ENCODE data around the gene LEMD3.
A peak's percentile ranks its signal among the peaks of the same experiment; 100 is the strongest.

Gene LEMD3

DNA sequence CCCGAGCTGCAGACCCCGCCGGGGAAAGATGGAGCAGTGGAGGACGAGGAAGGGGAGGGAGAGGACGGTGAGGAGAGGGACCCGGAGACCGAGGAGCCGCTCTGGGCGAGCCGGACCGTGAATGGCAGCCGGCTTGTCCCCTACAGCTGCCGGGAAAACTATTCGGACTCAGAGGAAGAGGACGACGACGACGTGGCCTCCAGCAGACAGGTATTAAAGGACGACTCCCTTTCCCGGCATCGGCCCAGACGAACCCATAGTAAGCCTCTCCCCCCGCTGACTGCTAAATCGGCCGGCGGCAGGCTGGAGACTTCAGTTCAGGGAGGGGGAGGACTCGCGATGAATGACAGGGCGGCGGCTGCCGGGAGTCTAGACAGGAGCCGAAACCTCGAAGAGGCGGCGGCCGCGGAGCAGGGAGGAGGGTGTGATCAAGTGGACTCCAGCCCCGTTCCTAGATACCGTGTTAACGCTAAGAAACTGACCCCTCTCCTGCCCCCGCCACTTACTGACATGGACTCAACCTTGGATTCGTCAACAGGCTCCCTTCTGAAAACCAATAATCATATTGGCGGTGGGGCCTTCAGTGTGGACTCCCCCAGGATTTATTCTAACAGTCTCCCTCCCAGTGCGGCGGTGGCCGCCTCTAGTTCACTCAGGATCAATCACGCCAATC lies 962 bp downstream of the LEMD3 start:
- DNase-seq: peak; percentile 69 to 80 (median 77)

- no peak for DNase-seq
These were observed 1.7 kb downstream of the LEMD3 start for GRCh38 chr12:65171073-65171472.

- peak in 1 of 3 experiments; percentile 36 for DNase-seq
These were observed 2.5 kb downstream of the LEMD3 start for GRCh38 chr12:65171870-65172269.

DNA sequence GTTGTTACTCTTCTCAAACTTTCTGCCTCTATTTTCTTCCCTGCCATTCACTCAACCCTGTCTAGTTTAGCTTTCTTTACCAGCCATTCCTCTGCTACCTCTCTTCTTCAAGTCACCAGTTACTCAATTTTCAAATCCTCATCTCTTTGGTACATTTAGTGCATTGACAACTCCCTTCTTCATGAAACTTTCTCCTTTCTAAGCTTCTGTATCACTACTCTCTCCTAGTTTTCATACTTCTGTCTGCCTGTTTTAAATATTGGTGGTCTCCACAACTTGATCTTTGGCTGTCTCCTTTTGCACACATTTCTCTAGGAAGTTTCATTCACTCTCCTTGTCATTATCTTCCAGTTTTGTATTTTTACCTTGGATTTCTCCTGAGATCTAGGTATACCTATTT lies 6.0 kb downstream of the LEMD3 start:
- no peak for DNase-seq

GRCh38 chr12:65182012-65182739 lies 12.8 kb downstream of the LEMD3 start:
- no peak for DNase-seq

DNA sequence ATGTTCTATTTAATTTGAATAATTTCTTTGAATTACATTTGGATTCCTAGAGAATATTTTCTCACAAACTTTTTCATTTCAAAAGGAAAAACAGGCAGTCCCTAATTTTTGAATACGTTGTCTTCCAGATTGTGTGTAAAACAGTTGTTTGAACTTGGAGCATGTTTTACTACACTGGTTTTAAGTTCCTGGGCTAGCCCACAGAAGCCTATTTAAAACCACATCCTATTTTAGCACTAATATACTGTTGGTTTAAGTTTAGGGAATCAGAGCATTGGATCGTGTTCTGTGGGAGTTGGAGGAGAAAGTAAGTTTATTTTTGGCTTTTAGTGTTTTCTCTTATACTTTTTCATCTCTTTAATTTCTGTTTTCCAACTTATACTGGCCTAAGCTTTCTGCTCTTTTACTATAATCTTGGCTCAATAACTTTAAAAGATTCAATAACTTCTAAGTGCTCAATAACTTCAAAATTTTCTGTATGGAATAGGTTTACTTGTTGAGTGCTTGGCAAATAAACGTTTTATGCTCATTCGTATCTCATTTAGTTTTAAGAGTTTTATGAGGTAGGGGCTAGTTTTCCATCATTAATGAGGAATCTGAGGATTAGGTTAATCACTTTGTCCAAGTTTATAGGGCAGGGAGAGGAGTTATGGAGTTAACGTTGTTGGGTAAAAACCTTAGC lies 14.9 kb downstream of the LEMD3 start:
- DNase-seq: no peak

DNA sequence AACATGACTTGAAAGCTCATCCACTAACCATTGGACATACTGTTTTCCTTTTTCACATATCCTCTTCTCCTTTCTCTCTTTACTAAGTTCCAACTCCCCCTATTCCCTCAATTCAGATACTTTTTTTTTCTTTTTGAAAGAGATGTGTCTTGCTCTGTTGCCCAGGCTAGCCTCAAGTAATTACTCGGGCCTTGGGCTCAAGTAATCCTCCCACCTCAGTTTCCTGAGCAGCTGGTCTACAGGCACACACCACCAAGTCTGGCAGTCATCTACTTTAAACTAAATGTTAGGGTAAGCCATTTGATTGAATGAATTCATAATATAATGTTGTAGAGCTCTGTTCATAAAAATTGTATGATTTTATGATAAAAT lies 15.5 kb downstream of the LEMD3 start:
- DNase-seq: no peak

DNA sequence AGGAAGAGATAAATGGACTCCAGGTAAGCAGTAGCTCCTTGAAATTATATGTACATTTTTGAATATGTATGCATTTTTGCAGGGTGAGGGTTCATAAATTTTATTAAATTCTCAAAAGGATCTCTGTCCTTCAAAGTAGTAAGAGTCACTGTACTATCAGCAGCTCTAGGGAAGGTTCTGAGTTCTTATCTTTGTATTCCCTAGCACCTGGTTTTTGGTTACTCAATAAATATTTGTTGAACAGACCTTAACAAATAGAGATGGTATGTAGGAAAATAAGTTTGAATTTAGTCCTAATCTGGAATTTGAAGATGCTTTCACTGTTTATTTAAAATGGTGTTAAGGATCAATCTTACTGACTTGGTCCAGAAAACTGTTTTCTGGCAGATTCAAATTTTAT lies 18.3 kb downstream of the LEMD3 start:
- no peak for DNase-seq

- DNase-seq: no peak
These were observed 18.9 kb downstream of the LEMD3 start for GRCh38 chr12:65188179-65188701.

DNA sequence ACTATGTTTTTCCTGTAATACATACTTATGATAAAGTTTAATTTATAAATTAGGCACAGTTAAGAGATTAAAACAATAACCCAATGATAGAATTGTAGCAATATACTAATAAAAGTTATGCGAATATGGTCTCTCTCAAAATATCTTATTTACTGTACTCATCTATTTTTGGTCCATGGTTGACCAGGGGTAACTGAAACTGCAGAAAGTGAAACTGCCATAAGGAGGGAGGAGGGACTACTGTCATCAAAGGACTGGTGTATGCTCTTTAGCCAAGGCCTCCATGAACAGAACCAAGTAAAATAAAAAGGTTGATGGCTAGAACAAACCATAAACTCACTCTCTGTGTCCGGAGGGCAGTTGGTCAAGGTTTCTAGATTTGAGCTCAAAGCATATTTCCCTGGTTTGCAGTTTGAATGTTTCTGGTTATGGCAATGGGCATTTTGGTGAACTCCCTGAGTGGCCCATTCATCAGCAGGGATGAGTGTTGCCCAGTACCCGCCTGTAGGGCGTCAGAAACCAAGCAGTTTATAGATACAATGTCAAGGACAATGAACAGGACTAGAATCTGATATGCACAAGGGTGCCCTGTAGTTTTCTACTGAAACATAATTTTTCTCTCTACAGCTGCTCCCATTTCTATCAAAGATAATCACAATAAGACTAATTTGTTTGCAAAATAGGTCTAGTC lies 19.8 kb downstream of the LEMD3 start:
- DNase-seq: no peak

DNA sequence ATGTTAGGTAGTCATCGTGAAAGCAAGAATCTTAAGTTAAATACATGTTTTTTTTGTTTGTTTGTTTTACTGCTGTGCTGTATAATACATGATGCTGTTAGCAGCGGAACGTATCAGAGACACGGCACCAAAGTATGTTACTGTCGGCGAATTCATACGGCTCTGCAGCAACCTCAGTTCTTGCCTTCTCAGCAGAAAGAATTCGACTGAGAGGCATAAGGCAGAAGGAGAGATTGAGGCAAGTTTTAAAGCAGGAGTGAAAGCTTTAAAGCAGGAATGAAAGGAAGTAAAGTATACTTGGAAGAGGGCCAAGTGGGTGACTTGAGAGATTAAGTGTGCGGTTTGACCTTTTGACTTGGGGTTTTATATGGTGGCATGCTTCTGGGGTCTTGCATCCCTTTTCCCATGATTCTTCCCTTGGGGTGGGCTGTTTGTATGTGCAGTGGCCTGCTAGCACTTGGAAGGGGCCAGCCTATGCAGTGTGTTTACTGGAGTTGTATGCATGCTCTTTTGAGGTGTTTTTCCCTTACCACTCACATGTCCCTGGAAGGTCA lies 23.7 kb downstream of the LEMD3 start:
- no peak for DNase-seq

- DNase-seq: no peak
These were observed 25.6 kb downstream of the LEMD3 start for GRCh38 chr12:65194949-65195348.

DNA sequence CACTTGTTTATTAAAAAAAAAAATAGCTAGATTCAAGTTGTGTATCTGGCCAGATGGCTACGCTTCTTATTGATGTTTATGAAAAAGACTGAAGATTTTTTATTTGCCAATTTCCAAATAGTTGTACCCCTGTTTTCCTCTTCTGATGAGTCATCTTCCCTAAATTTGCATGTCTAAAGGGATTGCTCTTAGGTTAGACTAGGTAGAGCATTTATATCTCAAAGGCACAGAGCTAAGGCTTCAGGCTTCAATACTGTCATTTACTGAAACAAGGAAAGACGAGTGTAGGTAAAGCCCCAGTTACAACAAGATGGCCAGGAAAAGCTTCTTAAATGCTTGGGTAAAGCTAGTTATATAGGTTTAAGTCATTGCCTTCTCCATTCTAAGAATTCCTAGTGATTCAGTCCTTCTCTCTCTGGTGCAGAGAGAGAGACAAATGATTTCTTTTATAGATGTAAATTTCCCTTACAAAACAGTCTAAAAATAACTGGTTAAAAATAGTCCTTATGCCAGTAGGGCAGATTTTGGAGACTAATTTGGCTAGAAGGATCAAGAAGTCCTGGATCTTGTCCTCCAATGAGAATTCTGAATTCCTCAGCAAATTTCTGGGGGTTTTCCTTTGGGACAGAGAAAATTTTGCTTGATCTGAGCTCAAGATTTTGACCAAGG lies 26.1 kb downstream of the LEMD3 start:
- no peak for DNase-seq

GRCh38 chr12:65196762-65197567 lies 27.6 kb downstream of the LEMD3 start:
- peak in 1 of 3 experiments; percentile 13 for DNase-seq

- no peak for DNase-seq
These were observed 30.2 kb downstream of the LEMD3 start for GRCh38 chr12:65199604-65200003.

- no peak for DNase-seq
These were observed 30.8 kb downstream of the LEMD3 start for GRCh38 chr12:65200007-65200665.

DNA sequence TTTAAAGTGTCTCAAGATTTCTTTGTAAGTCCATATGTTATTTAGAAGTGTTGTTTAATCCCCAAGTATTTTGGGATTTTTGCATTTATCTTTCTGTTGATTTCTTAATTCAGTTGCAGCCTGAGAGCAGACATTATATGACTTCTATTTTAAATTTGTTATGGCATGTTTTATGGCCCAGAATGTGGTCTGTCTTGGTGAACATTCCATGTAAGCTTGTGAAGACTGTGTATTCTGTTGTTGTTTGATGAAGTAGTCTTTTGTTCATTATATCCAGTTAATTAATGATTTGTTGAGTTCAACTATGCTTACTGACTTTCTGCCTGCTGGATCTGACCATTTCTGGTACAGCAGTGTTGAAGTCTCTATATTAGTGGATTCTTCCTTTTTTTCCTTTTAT lies 34.0 kb downstream of the LEMD3 start:
- no peak for DNase-seq

GRCh38 chr12:65204886-65205525 lies 35.6 kb downstream of the LEMD3 start:
- no peak for DNase-seq

DNA sequence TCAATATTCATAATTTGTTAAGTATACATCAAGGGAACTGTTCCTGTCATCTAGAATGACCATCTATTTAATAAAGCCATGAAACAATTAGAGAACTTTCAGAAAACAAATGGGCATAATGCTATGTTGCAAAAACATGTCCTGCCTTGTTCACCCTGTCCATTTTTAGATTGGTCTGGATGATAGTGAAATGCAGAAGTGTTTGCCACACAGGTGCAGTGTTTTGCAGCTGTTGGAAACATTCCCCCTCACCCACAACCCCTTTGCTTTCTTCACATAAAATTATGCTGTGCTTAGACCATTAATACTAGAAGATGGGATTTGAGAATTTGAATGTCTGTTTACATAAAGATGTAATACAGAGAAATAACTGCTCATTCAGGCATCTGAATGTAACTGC lies 36.5 kb downstream of the LEMD3 start:
- DNase-seq: no peak

- no peak for DNase-seq
These were observed 38.7 kb downstream of the LEMD3 start for GRCh38 chr12:65208125-65208524.

All from NCI-H1417 (cell line).